Superior temporal gyrus (tissue), 1 donor: ENCODE data around the gene CD207.

ENCODE experiments used
- DNase-seq: peaks from one replicate; pipeline ENCODE4 v3.0.0-alpha.2; 2016; ENCODE audit errors: extremely low spot score

The CD207 gene

DNA sequence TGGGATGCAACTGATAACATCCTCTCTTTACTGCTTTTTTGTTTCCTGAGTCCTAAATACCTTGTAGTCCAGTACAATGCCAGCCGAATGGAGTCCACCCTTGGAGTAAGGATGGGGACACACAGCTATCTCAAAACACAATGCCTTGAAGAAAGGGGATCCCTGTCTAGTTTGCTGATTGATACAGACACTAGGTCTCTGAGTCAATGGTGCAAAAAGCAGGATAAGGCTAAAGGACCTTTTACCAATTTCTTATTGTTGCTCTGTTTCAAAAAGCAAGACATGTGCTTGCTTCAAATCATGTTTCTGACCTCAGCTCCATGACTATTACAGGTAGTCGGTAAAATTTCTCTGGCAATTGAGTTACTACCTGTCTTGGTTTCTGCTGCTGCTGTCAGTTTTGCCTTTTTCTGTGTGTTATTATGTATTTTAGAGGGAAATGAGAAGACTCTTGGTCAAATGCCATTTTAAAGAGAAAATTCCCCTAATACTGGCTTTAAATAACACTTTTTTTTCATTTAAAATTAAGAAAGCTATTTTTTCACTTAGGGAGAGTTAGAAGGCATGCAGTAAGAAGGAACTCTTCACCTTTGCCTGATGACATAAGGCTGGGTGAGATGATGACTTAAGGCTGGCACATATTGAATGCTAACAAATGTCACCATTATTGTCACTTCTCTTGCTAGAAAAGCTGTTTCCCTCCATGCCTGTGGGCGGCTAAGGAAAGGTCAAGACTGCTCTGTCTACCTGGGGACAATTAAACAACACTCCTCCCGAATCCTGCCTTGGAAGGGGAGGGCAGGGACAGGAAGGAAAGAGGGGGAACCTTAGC is 40.2 kb downstream of the CD207 start:
- DNase-seq: no peak

DNA sequence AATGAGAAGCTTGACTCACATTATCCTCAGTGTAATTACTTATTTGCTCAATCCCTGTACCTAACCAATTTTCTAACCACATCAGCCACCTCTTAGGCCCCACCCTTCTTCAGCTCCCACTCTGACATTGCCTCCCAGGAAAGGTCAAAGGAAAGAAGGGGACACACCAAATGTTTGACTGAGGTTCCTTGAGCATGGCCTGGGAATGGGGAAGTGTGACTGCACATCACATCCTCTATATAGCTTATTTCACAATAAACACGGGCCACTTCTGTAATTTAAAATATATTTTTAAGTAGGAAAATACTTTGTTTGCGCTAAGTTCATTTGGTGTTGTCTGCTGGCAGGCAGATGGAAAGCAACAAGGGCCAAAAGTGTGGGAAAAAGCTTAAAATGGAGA is 42.2 kb downstream of the CD207 start:
- no peak for DNase-seq

DNA sequence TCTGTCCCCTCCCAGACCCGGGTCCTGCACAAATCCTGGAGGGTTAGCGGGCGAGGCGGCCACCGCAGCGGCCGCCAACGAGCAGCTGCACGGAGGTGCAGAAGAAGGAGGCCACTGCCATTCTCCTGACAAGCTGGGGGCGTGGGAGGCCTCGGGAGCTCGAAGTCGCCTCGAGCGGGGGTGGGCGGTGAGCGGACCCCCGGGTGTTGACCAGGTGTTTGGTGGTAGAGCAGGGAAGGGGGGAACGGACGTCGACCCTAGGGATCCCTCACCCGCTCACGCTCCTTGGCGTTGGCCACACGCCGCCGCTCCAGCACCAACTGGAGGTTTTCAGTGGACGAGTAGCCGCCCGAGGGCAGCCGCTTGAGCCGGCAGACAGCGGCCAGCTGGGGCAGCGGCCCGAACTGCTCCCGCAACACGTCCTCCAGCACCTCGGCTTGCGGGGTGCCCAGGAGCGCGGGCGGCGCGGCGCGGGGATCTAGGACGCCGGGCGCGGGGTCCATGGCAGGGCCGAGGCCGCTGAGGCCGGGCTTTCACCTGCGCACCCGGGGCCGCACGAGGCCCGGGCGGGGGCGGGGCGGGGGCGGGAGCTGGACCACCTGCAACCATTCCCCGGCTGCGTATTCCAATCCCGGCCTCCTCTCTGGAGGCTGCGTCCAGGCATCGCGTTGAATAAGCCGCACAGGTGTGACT is 45.3 kb downstream of the CD207 start, which contains the start of gene FIGLA:
Gene FIGLA (minus strand): TSS at position 508 of the 693 bp plus-strand sequence. CDS start 5 bp downstream, at position 503.
- DNase-seq: no peak

DNA sequence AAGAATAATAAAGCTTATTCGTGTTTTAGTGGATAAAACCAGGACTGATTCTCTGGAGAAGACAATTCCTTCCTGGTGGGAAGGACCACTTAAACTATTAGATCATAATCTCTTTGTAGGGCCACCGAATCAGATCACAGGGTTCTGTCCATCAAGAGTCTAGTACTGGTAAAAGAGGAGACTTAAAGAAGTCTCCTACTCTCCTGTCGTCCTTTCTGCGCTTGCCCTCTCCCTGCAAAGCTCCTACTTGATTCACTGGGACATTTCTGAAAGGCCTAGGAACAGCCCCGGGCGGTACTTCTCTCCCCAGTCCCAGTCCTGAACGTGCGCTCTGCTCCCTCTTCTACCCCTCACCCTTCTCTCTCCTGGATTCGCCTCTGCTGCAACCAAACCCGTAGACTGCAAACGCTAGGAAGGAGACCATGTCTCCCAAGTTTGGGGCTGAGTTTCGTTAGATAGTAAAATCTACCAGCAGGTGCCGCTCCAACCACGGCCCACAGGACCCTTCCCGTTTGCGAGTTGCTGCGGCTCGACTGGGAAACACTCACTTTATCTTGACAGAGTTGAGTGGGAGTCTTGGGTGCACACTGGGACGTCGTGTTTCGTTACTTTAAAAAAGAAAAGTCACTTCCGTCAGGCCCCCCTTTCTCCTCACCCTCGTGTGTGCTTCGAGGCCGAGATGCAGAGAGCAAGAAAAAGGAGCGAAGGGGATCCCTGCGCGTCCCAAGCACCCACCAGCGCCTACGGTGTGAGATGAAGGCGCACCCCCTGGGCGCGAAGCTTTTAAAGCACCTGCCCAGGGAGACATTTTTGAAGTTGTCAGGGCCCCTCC is 46.1 kb downstream of the CD207 start:
- peak; percentile 85 for DNase-seq

DNA sequence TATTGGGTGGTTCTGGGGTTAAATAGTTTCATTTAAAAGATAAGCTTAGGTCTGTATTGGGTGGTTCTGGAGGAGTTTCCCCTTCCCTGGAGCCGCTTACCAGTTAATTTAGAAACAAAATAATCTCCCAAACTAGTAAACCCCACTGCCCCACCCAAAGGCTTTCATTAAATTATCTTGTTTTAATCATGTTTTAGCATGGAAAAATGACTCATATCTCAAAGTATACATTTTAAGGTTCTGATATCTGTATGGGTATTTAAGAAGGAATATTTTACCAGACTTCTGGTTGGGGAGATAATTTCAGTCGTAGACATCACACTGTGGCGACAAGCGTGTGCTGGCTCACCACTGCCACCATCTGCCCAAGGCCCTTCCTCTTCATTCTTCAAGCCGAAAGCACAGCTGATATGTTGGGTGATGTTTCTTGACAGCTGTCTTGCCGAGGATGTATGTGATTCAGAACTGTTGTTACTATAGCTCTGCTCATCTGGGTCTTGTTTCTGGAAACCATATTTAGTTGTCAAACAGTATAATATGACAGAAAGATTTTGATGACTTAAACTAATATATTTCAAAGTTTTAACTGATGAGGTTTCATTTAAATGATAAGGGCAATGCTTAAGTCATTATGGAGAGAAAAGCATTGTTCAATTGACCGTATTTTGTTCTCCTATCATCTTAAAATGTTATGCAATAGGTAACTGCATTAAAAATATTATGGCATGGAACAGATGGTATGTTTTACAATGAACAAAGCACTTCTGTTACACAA is 50.3 kb downstream of the CD207 start:
- peak; percentile 82 for DNase-seq

DNA sequence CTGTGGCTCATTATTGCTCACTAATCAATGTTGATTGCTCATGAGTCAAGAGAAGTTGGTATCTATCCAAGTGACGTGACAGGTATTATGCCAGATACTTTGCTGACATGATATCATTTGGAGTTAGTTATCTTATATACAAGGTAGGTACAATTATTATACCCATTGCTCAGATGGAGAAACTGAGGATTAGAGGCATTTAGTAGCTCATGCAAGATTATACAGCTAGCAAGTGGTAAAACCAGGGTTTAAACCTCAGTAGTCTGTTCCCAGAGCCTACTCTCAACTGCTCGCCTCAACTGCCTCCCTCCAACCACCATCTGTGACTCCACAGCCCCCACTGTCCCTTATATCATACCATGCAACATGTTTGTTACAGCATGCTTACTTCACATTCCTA is 51.3 kb downstream of the CD207 start:
- no peak for DNase-seq
